SK-N-MC (cell line): ENCODE results near the gene MANF.

ENCODE experiments used
- EZH2 ChIP-seq: fragments of 200-600 bp; sonication (generic); IDR thresholded peaks from one replicate; pipeline ENCODE4 v1.6.1; 2017; ENCODE audit warnings: antibody characterized with exemption
- POLR2AphosphoS5 ChIP-seq: IDR thresholded peaks from 2 replicates; pipeline ENCODE4 v1.6.1; 2012; ENCODE audit warnings: mild to moderate bottlenecking, low read depth, low read length, borderline replicate concordance

- TF ChIP-seq EZH2 (no peak), POLR2AphosphoS5 (no peak)
Observed at GRCh38 chr3:51391566-51392354, 6.7 kb downstream of the MANF start.
